Retinal pigment epithelial cell (primary cell): ENCODE measurements around the gene MGMT.

Source experiments
- DNase-seq: peaks from one replicate; pipeline ENCODE4 v3.0.0-alpha.2; 2010; ENCODE audit warnings: low read depth
- H3K4me3 ChIP-seq: 2 replicates; pipeline ENCODE4 v1.5.1; 2011; ENCODE audit warnings: mild to moderate bottlenecking, low read length, control low read depth, moderate library complexity
- CTCF ChIP-seq: conservative IDR thresholded peaks from 2 replicates; pipeline ENCODE4 v1.5.1; 2011; ENCODE audit warnings: low read depth, low read length, control low read depth, inconsistent platforms

The MGMT gene

GRCh38 chr10:129755621-129756020, 288.6 kb downstream of the MGMT start:
- no peak for DNase-seq
- H3K4me3 ChIP-seq: no peak overlapping the region
- TF ChIP-seq CTCF: no peak

- no peak for TF ChIP-seq CTCF
- H3K4me3 ChIP-seq: no peak overlapping the region
- no peak for DNase-seq
Measured at GRCh38 chr10:129756912-129757901, 290.2 kb downstream of the MGMT start.

GRCh38 chr10:129758207-129759021, 291.4 kb downstream of the MGMT start:
- TF ChIP-seq CTCF: no peak

GRCh38 chr10:129759214-129760002, 292.4 kb downstream of the MGMT start:
- TF ChIP-seq CTCF: no peak
- H3K4me3 ChIP-seq: no peak overlapping the region
- no peak for DNase-seq

More at GRCh38 chr10:129758207-129759021, 291.4 kb downstream of the MGMT start:
- no peak for DNase-seq
- H3K4me3 ChIP-seq: no peak overlapping the region

GRCh38 chr10:129760003-129760315, 292.9 kb downstream of the MGMT start:
- no peak overlapping the region for H3K4me3 ChIP-seq
- no peak for TF ChIP-seq CTCF
- DNase-seq: no peak

GRCh38 chr10:129760416-129760815, 293.4 kb downstream of the MGMT start:
- DNase-seq: no peak
- TF ChIP-seq CTCF: no peak
- no peak overlapping the region for H3K4me3 ChIP-seq
